NT2/D1 (cell line): ENCODE measurements around the gene SLC25A21.

Source experiments
- SUZ12 ChIP-seq: IDR thresholded peaks from 2 replicates; pipeline ENCODE4 v1.6.1; 2011; ENCODE audit not compliant: insufficient read length, insufficient read depth; ENCODE audit errors: extremely low read depth
- YY1 ChIP-seq: IDR thresholded peaks from 2 replicates; pipeline ENCODE4 v1.6.1; 2011; ENCODE audit not compliant: insufficient read length, insufficient read depth
- ZNF274 ChIP-seq: IDR thresholded peaks from 2 replicates; pipeline ENCODE4 v1.6.1; 2011; ENCODE audit warnings: mild to moderate bottlenecking, low read depth, low read length

DNA sequence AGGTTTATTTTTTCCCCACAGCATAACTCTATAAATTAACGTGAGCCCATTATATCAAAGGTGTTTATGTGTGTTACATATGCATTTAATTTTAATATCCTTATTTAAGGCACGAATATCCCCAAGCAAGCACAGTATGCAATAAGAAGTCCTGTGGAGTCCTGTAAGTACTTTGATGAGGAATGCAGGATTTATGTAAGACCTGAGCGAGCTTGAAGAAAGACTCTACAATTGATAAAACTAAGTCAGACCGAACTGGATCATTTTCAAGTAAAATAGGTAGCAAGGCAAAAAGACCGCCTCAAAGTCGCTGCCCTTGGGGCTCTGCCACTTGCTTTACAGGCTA lies 755 bp downstream of the SLC25A21 start:
- TF ChIP-seq YY1 (no peak), ZNF274 (no peak), SUZ12 (no peak)
